K562 (cell line): ENCODE measurements around the gene TMEM86B. TPM values are rescaled to one million over a fixed set of nuclear protein-coding genes. Genes with fewer than 3 reads are reported as not detected.

Experiments used
- ARID1B ChIP-seq: fragments of 450-650 bp; IDR thresholded peaks from 2 replicates; pipeline ENCODE4 v1.6.1; 2016; ENCODE audit warnings: antibody characterized with exemption, mild to moderate bottlenecking, inconsistent platforms
- CBX5 ChIP-seq: IDR thresholded peaks from 2 replicates; pipeline ENCODE4 v1.6.1; 2014; ENCODE audit warnings: low read depth, borderline replicate concordance
- CCNT2 ChIP-seq: IDR thresholded peaks from 2 replicates; pipeline ENCODE4 v1.6.1; 2011; ENCODE audit warnings: borderline replicate concordance, low read depth, mild to moderate bottlenecking, moderate library complexity, mixed read lengths, low read length; ENCODE audit not compliant: insufficient read length; ENCODE audit errors: extremely low read depth
- FOSL1 ChIP-seq: fragments of 200-800 bp; sonication (Bioruptor generic); conservative IDR thresholded peaks from 2 replicates; pipeline ENCODE4 v1.6.1; 2016; ENCODE audit warnings: missing genetic modification characterization, missing compliant biosample characterization
- HDAC1 ChIP-seq, 2 experiments: fragments of 450-650 bp; IDR thresholded peaks; 2 replicates each; pipeline ENCODE4 v1.6.1; 2016 to 2017; ENCODE audit warnings: inconsistent platforms in 1 of 2, mild to moderate bottlenecking in 1 of 2, moderate library complexity in 1 of 2
- HOXB6 ChIP-seq: fragments of 250-450 bp; sonication (Bioruptor Pico); IDR thresholded peaks from 2 replicates; pipeline ENCODE4 v1.5.1; 2022; ENCODE audit warnings: mild to moderate bottlenecking, borderline replicate concordance
- KLF16 ChIP-seq: IDR thresholded peaks from 2 replicates; pipeline ENCODE4 v1.6.1; 2016; ENCODE audit warnings: antibody characterized with exemption
- LEF1 ChIP-seq: fragments of 450-650 bp; IDR thresholded peaks from 2 replicates; pipeline ENCODE4 v1.6.1; 2016; ENCODE audit warnings: mild to moderate bottlenecking
- MAFG ChIP-seq: fragments of 450-650 bp; conservative IDR thresholded peaks from 2 replicates; pipeline ENCODE4 v1.6.1; 2016; ENCODE audit warnings: missing genetic modification characterization, missing compliant biosample characterization
- MCM2 ChIP-seq: fragments of 450-650 bp; IDR thresholded peaks from 2 replicates; pipeline ENCODE4 v1.6.1; 2017; ENCODE audit warnings: low read depth, mild to moderate bottlenecking
- NFRKB ChIP-seq: fragments of 450-650 bp; IDR thresholded peaks from 2 replicates; pipeline ENCODE4 v1.6.1; 2016; ENCODE audit warnings: low read depth
- PBX2 ChIP-seq, 2 experiments: IDR thresholded peaks in 1 of 2; conservative IDR thresholded peaks in 1 of 2; 2 replicates each; pipeline ENCODE4 v1.6.1; 2016; ENCODE audit warnings: low read depth in 2 of 2, mild to moderate bottlenecking in 1 of 2, missing compliant biosample characterization in 1 of 2, missing genetic modification characterization in 1 of 2, moderate library complexity in 1 of 2
- SPI1 ChIP-seq: IDR thresholded peaks from 2 replicates; pipeline ENCODE4 v1.6.1; 2011; ENCODE audit warnings: low read depth, low read length, control low read depth, borderline replicate concordance
- UBTF ChIP-seq, 2 experiments: IDR thresholded peaks; 2 replicates each; pipeline ENCODE4 v1.6.1; 2012; ENCODE audit warnings: improper control_type of control experiment in 2 of 2, low read depth in 2 of 2, low read length in 2 of 2, borderline replicate concordance in 1 of 2
- ZFPM2 ChIP-seq: fragments of 250-450 bp; sonication (Bioruptor Pico); IDR thresholded peaks from 2 replicates; pipeline ENCODE4 v1.5.1; 2022; ENCODE audit warnings: mild to moderate bottlenecking
- ZNF76 ChIP-seq: fragments of 250-450 bp; sonication (Bioruptor Pico); IDR thresholded peaks from 2 replicates; pipeline ENCODE4 v1.4.0; 2020; ENCODE audit warnings: mild to moderate bottlenecking, moderate library complexity, borderline replicate concordance
- polyA plus RNA-seq, 8 experiments: library from polyadenylated mRNA; depleted of rRNA in 4 of 8; stranded (reverse) in 5 of 8; unstranded in 3 of 8; fragments of >200 nt; fragmentation: Nextera tagmentation in 2 of 8; fragmentation: Illumina TruSeq in 1 of 8; extraction: Ambion mirVana in 2 of 8; extraction: Trizol in 1 of 8; gene quantifications; 2 replicates each; pipeline versions ENCODE4 v1.2.1 to v1.2.3, GENCODE V29; 2011 to 2014; ENCODE audit warnings: inconsistent platforms in 1 of 8, missing spikeins in 1 of 8
- total RNA-seq, 7 experiments: library from RNA; depleted of rRNA in 6 of 7; stranded (reverse); fragments of >200 nt in 6 of 7; fragmentation: Illumina TruSeq in 2 of 7; extraction: Trizol in 2 of 7; gene quantifications; 2 replicates each; pipeline versions ENCODE4 v1.2.1 to v1.2.3, GENCODE V29; 2011 to 2021; ENCODE audit warnings: low replicate concordance in 1 of 7
- TF ChIP-seq, protein P1 (sequence below): sonication (generic); formaldehyde crosslinking; IDR thresholded peaks from 2 replicates; pipeline ENCODE4 v1.8.1; 2023; ENCODE audit warnings: mild to moderate bottlenecking, missing genetic modification reagents
- TF ChIP-seq, protein P2 (sequence below): sonication (generic); formaldehyde crosslinking; IDR thresholded peaks from 2 replicates; pipeline ENCODE4 v1.8.1; 2023; ENCODE audit warnings: mild to moderate bottlenecking, missing genetic modification reagents

The TMEM86B gene
- total and polyA plus RNA-seq, 9 of the 15 experiments (the other 6 are each of a cell fraction or from before 2014, with no cell fraction given), result 0.28 to 7.9 (median 2.1) TPM

DNA sequence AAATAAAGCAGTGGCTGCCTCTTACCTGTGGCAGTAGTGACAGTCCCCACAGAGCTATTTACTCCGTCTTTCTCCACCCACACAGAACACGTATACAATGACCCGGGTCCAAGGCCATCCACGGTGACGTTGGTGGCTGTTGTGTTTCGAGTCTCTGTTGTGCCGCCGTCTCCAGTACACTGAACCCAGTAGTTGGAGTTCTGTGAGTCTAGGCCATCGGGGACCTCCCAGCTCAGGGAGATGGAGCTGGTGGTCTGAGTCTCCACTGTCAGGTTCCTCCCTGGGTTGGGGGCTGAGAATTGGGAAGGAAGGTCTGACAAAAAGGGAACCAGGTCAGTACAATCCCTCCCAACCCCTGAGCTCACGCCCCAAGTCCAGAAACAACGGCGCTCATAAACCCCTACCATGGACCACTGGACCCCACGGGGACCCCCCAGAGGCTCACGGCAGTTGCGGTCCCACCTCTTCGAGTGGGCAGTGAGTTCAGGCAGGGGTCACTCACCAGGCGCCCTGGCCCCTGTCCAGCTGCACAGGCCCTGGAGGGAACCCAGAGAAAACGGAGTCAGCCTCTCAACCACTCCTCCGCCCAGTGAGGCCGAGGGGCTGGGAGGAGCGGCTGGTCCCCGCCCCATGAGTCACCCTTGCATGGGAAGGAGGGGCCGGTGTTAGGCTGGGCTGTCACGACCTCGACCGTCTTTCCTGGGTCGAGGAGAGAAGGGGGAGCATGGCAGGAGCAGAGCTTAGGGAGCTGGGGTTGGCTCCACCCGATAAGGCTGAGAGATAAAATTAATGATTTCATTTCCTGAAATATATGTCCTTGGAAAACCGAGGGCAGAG is 21.7 kb downstream of the TMEM86B start (continued):
- TF ChIP-seq MAFG (tag), result no peak
- TF ChIP-seq CCNT2, result peak; percentile 49
- no peak for TF ChIP-seq HOXB6 (CRISPR knock-in tag)
- peak; percentile 63; the same call in 1 of the 2 replicates for TF ChIP-seq LEF1
- TF ChIP-seq CBX5, result 0 out of 2 replicates have a peak, but pooled peaks have one; percentile 30
- TF ChIP-seq, protein P1, sequence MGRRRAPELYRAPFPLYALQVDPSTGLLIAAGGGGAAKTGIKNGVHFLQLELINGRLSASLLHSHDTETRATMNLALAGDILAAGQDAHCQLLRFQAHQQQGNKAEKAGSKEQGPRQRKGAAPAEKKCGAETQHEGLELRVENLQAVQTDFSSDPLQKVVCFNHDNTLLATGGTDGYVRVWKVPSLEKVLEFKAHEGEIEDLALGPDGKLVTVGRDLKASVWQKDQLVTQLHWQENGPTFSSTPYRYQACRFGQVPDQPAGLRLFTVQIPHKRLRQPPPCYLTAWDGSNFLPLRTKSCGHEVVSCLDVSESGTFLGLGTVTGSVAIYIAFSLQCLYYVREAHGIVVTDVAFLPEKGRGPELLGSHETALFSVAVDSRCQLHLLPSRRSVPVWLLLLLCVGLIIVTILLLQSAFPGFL, result no peak
- TF ChIP-seq SPI1, result 0 out of 2 replicates have a peak, but pooled peaks have one; percentile 0
- TF ChIP-seq MCM2, result no peak
- TF ChIP-seq, protein P2, sequence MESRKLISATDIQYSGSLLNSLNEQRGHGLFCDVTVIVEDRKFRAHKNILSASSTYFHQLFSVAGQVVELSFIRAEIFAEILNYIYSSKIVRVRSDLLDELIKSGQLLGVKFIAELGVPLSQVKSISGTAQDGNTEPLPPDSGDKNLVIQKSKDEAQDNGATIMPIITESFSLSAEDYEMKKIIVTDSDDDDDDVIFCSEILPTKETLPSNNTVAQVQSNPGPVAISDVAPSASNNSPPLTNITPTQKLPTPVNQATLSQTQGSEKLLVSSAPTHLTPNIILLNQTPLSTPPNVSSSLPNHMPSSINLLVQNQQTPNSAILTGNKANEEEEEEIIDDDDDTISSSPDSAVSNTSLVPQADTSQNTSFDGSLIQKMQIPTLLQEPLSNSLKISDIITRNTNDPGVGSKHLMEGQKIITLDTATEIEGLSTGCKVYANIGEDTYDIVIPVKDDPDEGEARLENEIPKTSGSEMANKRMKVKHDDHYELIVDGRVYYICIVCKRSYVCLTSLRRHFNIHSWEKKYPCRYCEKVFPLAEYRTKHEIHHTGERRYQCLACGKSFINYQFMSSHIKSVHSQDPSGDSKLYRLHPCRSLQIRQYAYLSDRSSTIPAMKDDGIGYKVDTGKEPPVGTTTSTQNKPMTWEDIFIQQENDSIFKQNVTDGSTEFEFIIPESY (CRISPR knock-in tag), result 0 out of 2 replicates have a peak, but pooled peaks have one; percentile 24
- TF ChIP-seq UBTF (IDR thresholded peaks at IDR 0.05; ENCODE audit: borderline replicate concordance in 1 of 2, low read depth in 2 of 2, low read length in 2 of 2), result peak in 1 of 2 experiments; percentile 79; a peak in 2 of 4 replicates
- 0 out of 4 replicates have a peak, but pooled peaks of 1 of the 2 experiments have one; percentile 54 for TF ChIP-seq HDAC1 (IDR thresholded peaks at IDR 0.05)
- TF ChIP-seq NFRKB, result no peak
- no peak for TF ChIP-seq ZFPM2 (CRISPR knock-in tag)
- no peak for TF ChIP-seq ZNF76 (CRISPR knock-in tag)
- TF ChIP-seq FOSL1 (tag), result peak; percentile 97
- TF ChIP-seq ARID1B, result peak; percentile 85
- TF ChIP-seq KLF16, result 0 out of 2 replicates have a peak, but pooled peaks have one; percentile 8
- TF ChIP-seq PBX2 (CRISPR knock-in tag; IDR thresholded peaks at IDR 0.05; ENCODE audit: low read depth), result no peak
- TF ChIP-seq PBX2 (tag; conservative IDR thresholded peaks at IDR 0.05; ENCODE audit: low read depth), result no peak
